HG03064 (cell line): ENCODE measurements around the gene ACSL5.

Experiments used
- ATAC-seq: cut with Tn5 transposase; IDR thresholded peaks from one replicate; pipeline ENCODE4 v1.9.1; 2021; ENCODE audit warnings: low read depth; ENCODE audit not compliant: unreplicated experiment

Gene ACSL5, protein sequence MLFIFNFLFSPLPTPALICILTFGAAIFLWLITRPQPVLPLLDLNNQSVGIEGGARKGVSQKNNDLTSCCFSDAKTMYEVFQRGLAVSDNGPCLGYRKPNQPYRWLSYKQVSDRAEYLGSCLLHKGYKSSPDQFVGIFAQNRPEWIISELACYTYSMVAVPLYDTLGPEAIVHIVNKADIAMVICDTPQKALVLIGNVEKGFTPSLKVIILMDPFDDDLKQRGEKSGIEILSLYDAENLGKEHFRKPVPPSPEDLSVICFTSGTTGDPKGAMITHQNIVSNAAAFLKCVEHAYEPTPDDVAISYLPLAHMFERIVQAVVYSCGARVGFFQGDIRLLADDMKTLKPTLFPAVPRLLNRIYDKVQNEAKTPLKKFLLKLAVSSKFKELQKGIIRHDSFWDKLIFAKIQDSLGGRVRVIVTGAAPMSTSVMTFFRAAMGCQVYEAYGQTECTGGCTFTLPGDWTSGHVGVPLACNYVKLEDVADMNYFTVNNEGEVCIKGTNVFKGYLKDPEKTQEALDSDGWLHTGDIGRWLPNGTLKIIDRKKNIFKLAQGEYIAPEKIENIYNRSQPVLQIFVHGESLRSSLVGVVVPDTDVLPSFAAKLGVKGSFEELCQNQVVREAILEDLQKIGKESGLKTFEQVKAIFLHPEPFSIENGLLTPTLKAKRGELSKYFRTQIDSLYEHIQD

DNA sequence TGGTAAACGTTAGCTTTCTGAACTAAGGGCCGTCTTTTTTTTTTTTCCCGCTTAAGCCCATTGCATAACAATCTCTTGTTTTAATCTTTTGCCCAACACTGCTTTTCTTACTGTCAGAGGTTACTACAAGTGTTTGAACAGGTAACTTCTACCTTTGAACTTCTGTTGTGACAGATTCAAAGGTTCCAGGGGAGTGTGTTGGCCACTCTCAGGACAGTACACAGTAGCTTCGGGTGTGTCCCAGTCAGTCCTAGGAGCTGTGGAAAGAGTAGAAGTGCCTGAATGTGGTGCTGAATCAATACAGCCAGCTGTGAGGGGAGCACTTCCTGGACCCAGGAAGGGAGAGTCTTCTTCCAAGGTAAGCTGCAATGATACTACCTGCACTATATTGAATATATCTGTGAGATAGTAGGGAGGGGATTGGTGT, at the start of gene ACSL5:
Gene ACSL5, plus strand, starts transcription at position 205 of the 427 bp plus-strand sequence. CDS start 20,831 bp downstream, outside the sequence.
- ATAC-seq, result no peak

DNA sequence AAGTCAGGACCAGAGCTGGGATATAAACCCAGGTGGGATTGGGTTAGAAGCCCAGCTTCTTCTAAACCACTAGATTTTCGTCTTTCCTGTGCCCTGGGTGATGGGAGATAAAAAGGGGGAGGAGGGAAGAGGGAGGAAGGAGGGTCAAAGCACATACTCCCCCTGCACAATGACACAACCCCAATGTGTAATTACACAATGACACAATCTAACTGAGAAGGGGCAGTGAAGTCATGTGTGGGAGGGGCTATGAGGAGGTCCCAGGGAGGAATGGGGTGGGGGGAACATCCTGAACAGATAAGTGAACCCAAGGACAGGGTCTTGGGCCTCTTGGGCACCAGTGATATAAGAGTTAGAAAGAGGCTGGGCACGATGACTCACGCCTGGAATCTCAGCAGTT, 46.2 kb upstream of the ACSL5 start:
- ATAC-seq, result no peak

DNA sequence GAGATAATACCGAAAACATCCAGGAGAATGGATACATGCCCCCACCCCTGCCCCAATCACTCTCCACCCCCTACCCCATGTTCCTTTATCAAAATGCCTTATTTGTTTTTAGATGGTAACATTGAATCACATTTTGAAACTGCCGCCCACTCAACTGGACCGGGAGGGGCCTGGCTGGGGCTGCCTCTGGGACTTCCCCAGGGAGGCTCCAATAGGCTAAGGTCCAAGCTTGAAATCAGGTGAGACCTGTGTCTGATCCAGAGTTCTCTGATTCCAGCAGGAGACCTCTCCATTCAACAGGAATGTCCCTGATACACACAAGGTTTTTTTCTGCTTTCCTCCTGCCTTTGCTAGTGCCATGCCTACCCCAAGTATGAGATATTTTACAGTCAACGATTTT, 43.8 kb upstream of the ACSL5 start:
- ATAC-seq, result no peak

DNA sequence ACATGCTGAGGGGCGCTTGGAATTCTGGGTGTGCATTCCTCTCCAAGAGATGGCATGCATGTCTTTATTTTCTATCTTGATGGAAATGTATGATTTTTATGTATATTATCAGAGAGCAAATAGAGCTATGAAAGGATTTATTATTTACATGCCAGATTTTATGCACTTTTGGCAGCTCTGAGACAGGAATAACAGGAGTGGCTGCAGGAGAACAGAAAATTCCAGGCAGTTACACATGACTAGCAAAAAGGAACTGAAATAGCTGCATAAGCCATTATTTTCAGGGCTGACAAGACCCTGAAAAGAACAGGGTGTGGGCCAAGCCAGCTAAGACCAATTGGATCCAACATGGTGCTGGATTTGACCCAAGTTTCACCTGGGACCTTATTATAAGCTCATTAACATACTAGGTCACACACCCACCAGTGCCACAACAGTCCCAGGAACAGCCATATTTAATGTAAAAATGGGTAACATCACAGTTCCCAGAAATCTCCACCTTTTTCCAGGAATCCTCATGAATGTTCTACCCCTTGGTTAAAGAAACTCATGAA, 43.2 kb upstream of the ACSL5 start:
- ATAC-seq, result no peak

DNA sequence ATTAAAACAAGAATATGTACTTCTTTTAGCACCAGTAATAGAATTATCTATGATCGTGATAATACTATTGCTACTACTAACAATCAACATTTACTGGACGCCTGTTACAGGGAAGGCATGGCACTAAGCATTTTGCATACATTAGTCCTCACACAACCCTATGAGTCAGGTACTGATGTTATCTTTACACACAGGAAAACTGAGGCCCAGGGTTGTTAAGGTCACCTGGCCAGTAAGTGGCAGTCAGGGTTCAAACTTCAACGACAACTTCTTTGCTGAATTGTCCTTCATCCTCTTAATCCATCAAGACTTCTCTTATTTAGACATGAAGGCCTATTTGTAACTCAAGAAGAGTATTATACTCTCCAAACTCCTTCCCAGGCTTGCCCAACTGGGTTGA, 41.9 kb upstream of the ACSL5 start:
- ATAC-seq, result no peak

DNA sequence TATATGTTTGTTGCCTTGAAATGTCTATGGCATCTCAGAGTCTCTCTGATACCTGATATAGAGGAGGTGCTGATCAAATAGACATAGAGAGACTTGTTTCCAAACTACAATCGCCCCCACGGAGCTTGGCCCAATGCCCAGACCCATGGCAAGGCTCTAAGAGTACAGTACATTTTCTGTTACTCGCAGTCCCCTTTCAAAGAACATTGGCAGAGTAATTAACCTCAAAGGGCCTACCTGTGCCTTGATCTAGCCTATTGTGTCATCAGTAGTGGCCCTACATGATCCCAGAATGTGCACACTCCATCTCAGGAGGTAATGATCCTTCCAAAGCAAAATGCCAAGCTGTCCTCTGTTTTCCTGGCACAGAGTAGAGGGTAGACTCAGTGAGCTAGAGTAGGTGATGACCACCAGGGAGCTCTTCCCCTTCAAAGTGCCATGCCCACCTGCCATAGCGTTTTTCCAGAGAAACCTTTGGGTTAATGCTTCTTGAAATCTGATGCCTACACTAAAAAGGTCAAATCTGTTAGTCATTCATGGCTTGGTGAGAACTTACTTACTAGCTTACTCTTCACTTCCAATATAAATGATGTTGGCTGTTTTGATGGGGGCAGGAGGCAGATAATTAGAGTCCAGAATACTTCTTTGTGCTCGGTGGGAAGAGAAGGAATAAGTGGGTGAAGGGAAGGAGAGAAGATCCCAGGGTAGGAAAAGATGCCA, 41.2 kb upstream of the ACSL5 start:
- ATAC-seq, result no peak

DNA sequence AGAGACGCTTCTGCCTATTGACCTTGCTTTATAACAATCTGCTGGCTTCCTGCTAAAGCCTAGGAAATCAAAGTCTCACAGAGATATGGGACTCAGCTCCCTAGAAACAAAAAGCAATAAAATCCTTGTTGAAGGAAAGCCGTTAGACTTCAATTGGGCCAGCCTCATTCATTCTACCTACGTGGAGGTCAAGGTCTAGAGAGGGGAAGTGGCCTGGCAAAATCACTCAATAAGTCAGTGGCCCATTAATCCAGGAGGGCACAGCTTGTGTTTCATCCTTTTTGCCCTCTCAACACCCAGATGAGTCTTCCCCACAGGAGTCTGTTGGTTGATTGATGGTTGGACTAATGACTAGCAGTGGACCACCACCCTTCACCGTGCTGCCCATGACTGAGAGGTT, 40.5 kb upstream of the ACSL5 start:
- no peak for ATAC-seq

DNA sequence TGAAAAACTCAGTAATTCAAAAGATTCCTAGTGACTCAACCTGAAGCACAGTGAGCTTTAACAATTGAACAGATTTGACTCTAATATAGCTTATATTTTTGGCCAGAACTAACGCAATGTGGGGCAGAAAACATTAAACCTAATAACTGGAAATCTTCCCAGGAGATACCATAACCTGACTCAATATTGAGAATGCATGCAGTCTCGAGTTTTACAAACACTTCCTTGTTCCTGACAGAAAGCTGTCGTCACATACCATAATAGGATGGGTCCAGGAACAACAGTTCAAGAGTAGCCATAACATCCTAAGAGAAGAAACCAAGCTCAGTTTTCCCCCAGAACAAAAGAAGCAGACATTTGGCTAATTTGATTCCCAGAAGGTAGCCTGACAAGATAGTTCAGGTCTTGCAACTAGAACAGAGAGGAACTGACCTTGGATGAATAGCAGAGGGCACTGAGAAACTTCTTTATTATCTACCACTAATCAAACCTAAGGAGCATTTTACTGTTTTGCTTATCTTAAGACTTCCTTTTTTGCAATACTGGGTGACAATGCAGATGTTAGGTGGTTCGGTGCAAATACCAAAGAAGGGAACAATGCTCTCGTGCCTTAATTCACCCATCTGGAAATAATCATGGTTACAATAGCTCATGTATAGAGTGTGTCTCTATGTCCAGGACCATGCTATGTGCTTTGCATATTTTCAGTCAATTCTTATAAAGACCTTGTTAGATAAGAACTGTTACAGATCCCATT, 38.6 kb upstream of the ACSL5 start:
- no peak for ATAC-seq

DNA sequence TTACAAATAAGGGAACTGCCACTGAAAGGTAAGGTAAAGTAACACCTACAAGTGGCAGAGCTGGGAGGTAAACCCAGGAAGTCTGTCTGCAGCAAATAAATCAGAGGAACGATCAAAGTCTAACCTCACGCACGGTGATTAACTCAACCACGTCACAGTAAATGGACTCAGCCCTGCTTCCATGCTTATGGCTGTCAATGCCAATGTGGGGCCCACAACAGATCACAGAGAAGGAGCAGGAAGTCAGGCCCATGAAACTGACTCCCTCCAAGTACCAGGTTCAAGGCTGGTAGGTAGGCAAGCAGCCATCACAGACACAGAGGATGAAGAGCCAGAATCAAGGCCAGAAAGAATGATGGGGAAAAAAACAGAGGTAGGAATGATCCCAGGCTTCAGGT, 38.0 kb upstream of the ACSL5 start:
- ATAC-seq, result no peak

DNA sequence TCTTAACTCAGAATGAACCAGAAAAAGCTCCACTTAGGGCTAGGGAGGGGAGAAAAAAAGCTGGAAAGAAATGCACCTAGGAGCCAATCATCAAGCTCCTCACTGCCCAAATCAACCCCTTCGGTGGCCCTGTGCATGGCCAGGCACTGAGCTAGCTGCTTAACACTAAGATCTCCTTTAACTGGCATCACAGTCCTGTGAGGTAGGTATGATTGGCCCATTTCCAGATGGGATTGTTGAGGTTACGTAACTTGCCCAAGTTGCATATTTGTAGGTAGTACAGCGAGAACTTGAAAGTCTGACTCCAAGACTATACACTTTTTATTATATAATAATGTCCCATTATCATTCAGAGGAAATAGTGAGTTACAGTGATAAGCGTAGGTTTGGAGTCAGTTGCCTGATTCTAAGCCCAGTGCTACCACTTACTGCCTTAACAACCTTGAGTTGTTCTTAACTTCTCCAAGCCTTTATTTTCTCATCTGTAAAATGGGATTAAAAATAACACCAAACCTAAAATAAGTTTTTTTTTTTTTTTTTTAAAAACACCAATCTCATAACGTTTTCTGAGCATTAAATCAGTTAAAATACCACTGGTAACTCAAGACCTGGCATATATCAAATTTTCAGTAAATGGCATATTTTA, 37.2 kb upstream of the ACSL5 start:
- no peak for ATAC-seq

DNA sequence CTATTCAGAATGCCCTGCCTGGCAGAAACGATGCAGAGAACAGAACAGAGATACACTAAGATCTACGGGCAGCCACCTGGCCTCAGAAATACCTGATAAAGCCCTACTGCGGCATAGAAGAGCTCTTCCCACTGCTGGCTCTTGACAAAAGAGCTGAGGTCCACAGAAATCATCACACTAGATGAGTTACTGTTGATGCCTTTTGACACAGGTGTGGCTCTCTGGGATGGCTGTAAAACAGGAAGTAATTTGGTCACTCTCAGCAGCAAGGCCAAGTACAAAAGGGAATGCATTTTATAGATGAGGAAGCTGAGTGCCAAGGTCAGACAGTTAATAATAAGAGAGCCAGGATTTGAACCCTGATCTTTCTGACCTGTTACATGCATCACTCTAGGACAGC, 35.0 kb upstream of the ACSL5 start:
- ATAC-seq, result no peak

DNA sequence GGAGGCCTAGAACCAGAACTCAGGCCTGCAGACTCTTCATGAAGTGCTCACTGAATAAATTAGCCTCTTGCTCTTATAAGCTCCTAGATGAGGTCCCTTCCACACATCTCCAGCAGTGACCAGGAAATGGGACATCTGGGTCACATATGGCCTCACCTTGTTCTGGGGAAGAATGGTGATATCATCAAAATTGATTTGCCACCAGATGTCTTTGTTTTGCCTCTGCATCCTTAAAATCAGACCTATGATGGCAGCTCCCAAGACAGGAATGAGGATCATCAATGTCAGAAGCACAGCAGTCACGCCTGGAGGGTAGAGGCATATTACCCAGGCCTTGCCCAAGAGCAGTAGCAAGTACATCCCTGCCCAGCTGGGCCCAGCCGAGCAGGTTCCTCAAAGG, 33.3 kb upstream of the ACSL5 start:
- ATAC-seq, result no peak

DNA sequence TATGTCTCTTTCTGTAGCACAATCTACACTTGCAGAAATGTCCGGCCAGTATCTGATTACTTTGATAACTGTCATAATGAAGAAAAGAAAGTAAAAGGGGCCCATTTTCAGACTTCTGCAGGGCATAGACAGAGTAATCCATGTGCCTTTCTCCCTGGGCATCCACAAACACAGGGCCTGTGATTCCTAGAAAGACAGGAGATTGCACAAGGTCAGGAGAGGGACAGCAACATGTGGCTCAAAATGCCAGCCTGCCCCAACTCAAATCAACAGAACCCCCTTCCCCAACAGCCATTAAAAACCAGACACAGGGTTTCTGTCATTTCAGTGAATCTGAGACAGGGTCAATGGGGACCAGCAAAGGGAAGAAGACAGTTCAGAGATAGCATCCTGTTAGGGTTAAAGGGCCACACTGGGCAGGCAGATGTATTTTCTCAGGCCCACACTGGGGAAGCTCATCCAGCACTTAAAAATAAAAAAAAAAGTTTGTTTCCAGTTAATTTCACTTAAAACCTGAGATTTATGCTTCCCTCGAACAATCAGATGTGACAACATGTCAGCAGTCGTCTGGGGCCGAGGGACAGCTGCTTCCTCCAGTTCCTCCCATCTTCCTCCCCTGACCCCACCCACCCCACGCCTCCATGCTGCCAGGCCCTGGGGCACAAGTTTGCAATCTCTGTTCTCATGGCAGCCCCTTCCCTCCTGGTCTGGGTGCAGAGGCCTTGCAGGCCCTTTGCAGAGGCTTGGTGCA, 30.7 kb upstream of the ACSL5 start:
- no peak for ATAC-seq

DNA sequence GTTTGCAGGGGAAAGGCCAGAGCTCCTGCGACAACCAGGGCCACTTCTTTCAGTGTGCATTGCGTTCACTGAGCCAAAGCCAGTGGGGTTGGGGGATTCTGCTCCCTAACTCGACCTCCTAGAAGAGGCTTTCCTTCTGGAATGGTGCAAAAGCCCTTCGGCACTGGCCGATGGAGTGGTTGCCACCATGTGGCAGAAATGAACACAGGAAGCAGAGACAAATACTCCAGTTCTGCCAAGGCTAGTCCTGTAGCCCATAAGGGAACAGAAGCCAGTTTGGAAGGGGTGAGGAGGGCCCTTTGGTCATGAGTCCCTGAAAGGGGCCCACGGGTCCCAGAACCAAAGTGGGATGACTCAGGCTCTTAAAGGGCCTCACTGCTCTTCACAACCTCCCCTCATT, 29.7 kb upstream of the ACSL5 start:
- ATAC-seq, result no peak

DNA sequence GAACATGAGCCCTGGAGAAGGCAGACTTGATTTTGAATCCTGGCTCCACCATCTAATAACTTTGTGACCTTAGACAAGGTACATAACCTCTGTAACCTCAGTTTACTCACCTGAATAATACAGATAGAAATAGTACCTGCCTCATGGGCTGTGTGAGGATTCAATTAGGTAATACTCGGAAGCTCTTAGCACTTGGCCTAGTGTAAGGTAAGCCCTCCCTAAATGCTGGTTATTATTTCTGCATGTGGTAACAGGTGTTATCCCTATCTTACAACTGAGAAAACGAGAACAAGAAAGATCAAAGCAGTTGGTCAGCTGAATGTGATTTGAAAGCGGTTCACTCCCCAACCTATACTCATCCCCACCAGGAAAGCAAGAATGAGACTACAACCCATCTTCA, 28.7 kb upstream of the ACSL5 start:
- ATAC-seq, result no peak

DNA sequence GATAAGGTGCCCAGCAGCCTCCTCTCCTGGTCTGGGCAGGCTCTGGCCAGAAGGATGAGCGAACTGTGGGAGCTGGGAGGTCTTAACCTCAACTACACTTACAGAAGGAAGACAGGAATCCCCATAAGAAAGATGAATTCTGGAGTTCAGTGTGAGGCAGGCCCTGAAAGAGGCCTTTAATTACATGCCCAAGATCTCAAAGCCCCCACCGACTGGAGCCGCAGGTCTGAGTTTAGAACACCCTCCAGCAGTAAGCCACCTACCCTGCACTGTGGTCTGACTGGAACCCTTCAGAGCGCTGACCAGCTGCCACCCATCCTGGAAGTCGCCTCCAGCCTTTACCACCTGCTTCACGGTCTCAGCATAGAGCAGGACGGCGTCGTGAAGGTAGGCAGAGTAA, 28.2 kb upstream of the ACSL5 start:
- no peak for ATAC-seq

DNA sequence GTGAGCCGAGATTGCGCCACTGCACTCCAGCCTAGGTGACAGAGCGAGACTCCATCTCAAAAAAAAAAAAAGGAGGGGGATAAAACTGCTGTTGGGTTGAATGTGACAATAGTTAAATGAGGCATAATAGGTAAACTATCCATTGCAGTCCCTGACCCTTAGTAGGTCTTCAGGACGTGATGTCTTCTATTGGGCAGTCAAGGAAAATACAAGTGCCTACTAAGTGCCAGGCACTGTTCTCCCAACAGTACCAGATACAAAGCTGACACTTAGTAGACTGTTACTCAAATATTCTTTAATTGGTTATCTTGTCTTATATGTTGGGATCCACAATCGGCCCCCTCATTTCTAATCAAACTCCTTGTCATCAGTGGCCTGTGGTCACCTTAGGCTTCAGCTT, 27.1 kb upstream of the ACSL5 start:
- no peak for ATAC-seq

DNA sequence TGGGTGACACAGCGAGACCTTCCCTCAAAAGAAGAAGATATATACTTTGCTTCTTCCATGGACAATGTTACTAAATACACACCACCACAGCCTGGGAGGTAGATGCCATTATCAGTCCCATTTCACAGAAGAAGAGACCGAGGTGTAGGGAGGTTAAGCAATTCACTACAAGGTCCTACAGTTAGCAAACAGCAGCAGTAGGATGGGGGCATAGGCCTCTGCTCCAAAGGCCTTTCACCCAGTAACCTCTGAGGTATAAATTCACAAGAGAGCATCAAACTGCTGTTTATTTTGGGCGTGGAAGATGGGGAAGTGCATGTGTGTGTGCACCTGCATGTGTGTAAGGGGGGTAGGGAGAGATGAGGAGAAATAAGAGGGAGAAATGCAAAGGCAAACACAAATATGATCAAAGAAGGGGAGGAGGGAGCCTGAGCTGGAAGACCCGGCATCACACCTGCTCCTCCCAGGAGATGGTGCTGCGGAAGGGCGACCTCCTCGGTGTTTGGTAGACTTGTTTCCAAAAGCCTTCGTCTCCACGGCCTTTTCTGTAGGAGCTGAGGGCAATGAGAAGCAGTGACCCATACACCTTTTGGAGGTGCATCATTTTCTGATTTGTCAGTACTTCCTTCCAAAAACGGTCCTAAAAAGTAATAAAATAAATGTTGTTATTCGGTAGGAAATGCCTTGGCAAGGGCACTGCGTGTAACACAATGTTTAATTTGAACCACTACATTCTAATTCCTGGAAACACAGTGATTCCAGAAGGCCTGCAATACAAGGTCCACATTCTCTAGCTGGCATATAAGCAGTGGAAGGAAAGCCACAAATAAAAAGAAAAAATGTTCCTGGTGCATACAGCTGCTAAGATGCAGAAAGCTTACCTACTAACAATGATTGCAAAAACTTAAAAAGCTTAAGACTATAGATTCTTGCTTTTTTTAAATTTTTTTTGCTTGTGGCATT, 25.9 kb upstream of the ACSL5 start:
- ATAC-seq, result no peak
